Measurements from ENCODE around the gene NT5C1A. TPM values are rescaled to one million over a fixed set of nuclear protein-coding genes. Genes with fewer than 3 reads are reported as not detected.

NT5C1A gene
- total RNA-seq, 2 experiments from 2014 or later, result 1.1 to 1.3 TPM

DNA sequence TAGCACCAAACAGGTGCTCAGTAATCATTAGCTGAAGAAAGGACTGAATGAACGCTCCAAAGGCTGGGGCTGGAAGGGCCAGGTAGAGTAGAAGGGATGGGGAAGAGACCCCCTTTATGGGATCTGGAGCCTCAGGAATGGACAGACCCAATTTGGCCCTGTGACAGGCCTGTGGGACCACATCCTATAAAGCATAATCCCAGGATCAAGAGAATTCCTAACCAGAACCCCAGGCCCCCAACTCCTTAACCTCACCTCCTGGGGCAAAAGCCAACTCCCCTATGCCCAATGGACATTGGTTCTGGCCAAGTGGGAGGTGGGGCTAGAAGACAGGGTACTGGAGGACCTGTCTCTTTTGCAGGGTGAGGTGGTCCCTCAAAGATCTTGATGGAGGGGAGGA is 10.1 kb upstream of the NT5C1A start:
- intact Hi-C loops (cut with DNase I, micrococcal nuclease), result loop anchor here in 1 of 2 experiments (5.0 kb wide), 1 partner anchor 1125 kb away; no protein-coding TSS in a partner anchor
- no peak overlapping the region for H3K27ac ChIP-seq (ENCODE audit: low read depth in 1 of 2, low read length in 2 of 2)
- Mint-ChIP-seq H3K36me3 (ENCODE audit: low read depth) (peaks cover 12% of the 10 kb centered on the region), H3K4me3 (no peak overlapping the region), H3K27me3 (peaks cover 21% of the 10 kb centered on the region), H3K27ac (no peak overlapping the region), H3K4me1 (ENCODE audit: low read depth) (peaks cover 36% of the 10 kb centered on the region), H3K9me3 (no peaks in the 10 kb centered on the region)
- peaks cover 32% of the 10 kb centered on the region for H3K4me1 ChIP-seq (ENCODE audit: insufficient read depth, low read length)
- H3K4me3 ChIP-seq (ENCODE audit: low read length), result no peak overlapping the region
- ATAC-seq (ENCODE audit: poor library complexity) (no peak), DNase-seq (no peak)
- ChIA-PET POLR2A (interaction anchor here (0.9 to 2.9 kb wide), 5 partner anchors 8 to 57 kb away, joined by 3 to 19 read pairs (median 9); partner anchors contain the start of genes HPCAL4, NT5C1A and PPIE), CTCF (interaction anchor here (1.1 kb wide), 1 partner anchor 24 kb away, joined by 4 read pairs; no protein-coding TSS in a partner anchor)
- no peaks in the 10 kb centered on the region for H3K36me3 ChIP-seq (ENCODE audit: insufficient read depth, low read length)
- H3K9me3 ChIP-seq (ENCODE audit: control insufficient read depth in 1 of 2, insufficient read depth in 1 of 2, low read length in 2 of 2), result peaks cover 0 to 6% of the 10 kb centered on the region in 2 experiments
- no peaks in the 10 kb centered on the region for H3K27me3 ChIP-seq (ENCODE audit: control insufficient read depth in 1 of 2, insufficient read depth in 2 of 2, low read length in 2 of 2)
- TF ChIP-seq, protein P1, sequence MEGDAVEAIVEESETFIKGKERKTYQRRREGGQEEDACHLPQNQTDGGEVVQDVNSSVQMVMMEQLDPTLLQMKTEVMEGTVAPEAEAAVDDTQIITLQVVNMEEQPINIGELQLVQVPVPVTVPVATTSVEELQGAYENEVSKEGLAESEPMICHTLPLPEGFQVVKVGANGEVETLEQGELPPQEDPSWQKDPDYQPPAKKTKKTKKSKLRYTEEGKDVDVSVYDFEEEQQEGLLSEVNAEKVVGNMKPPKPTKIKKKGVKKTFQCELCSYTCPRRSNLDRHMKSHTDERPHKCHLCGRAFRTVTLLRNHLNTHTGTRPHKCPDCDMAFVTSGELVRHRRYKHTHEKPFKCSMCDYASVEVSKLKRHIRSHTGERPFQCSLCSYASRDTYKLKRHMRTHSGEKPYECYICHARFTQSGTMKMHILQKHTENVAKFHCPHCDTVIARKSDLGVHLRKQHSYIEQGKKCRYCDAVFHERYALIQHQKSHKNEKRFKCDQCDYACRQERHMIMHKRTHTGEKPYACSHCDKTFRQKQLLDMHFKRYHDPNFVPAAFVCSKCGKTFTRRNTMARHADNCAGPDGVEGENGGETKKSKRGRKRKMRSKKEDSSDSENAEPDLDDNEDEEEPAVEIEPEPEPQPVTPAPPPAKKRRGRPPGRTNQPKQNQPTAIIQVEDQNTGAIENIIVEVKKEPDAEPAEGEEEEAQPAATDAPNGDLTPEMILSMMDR (IDR thresholded peaks at IDR 0.05), result no peak

DNA sequence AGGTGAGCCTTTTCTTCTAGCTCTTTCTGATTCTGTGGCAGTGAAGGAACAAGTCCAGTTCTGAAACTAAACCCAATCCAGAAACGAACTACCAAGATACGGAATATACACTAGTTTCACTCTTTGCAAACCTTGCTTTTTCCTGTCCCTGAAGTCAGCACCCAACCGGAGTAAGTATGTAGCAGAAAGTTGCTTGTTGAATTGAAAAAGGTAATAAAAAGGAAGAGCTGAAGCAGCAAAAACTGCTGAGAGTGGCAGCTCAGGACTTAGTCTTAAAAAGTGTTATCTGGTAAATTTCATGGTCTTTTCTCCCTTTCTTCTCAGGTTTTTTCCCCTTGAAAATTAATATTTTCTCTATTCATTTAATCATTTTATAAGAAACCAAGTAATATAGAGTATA is 9.4 kb upstream of the NT5C1A start:
- ATAC-seq (ENCODE audit: poor library complexity), result peak; percentile 18
- peaks cover 0 to 2% of the 10 kb centered on the region in 2 experiments for H3K27me3 ChIP-seq (ENCODE audit: control insufficient read depth in 1 of 2, insufficient read depth in 2 of 2, low read length in 2 of 2)
- DNase-seq, result peak in 1 of 14 experiments; percentile 33
- Mint-ChIP-seq H3K27me3 (peaks cover 18% of the 10 kb centered on the region), H3K4me1 (ENCODE audit: low read depth) (peaks cover 36% of the 10 kb centered on the region), H3K36me3 (ENCODE audit: low read depth) (peaks cover 12% of the 10 kb centered on the region), H3K27ac (peak overlapping the region; percentile 81), H3K9me3 (no peaks in the 10 kb centered on the region), H3K4me3 (peak overlapping the region; percentile 70)
- ChIA-PET CTCF (interaction anchor here (0.8 to 1.1 kb wide), 2 partner anchors 10 to 23 kb away, joined by 4 read pairs; partner anchors contain the start of gene HPCAL4), POLR2A (interaction anchor here (0.9 to 2.9 kb wide), 5 partner anchors 8 to 58 kb away, joined by 3 to 19 read pairs (median 9); partner anchors contain the start of genes HPCAL4, NT5C1A and PPIE)
- H3K27ac ChIP-seq (ENCODE audit: low read depth in 1 of 2, low read length in 2 of 2), result no peak overlapping the region
- H3K36me3 ChIP-seq (ENCODE audit: insufficient read depth, low read length), result no peaks in the 10 kb centered on the region
- peaks cover 0 to 6% of the 10 kb centered on the region in 2 experiments for H3K9me3 ChIP-seq (ENCODE audit: control insufficient read depth in 1 of 2, insufficient read depth in 1 of 2, low read length in 2 of 2)
- intact Hi-C loops (cut with DNase I, micrococcal nuclease), result loop anchor here in 1 of 2 experiments (5.0 kb wide), 1 partner anchor 1124 kb away; no protein-coding TSS in a partner anchor
- TF ChIP-seq, protein P1 (IDR thresholded peaks at IDR 0.05), result no peak
- peaks cover 32% of the 10 kb centered on the region for H3K4me1 ChIP-seq (ENCODE audit: insufficient read depth, low read length)
- peak overlapping the region; percentile 8 for H3K4me3 ChIP-seq (ENCODE audit: low read length)

DNA sequence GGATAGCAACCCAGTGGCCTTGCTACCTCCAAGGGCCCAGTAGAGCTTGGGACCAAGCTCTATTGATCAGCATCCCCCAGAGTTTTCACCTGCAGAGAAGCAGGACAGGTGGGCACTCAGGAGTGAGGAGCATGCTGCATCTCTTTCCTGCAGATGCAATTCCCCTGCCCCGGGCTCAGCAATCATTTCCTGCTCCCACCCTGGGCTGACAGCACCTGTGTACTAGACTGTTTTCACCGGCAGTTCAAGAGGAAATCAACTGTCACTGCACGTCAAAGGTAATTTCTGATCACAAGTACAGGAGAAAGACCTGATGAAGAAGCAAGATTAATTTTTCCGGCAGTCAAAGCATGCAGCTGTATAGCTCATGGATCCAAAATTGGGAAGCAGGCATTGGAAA is 8.8 kb upstream of the NT5C1A start:
- Mint-ChIP-seq H3K27me3 (peaks cover 16% of the 10 kb centered on the region), H3K4me1 (ENCODE audit: low read depth) (peaks cover 36% of the 10 kb centered on the region), H3K36me3 (ENCODE audit: low read depth) (peaks cover 12% of the 10 kb centered on the region), H3K9me3 (no peaks in the 10 kb centered on the region), H3K4me3 (peak overlapping the region; percentile 70), H3K27ac (peak overlapping the region; percentile 81)
- Histone ChIP-seq H3K27me3 (ENCODE audit: control insufficient read depth in 1 of 2, insufficient read depth in 2 of 2, low read length in 2 of 2) (peaks cover 0 to 2% of the 10 kb centered on the region in 2 experiments), H3K9me3 (ENCODE audit: control insufficient read depth in 1 of 2, insufficient read depth in 1 of 2, low read length in 2 of 2) (peaks cover 0 to 6% of the 10 kb centered on the region in 2 experiments), H3K36me3 (ENCODE audit: insufficient read depth, low read length) (no peaks in the 10 kb centered on the region), H3K27ac (ENCODE audit: low read depth in 1 of 2, low read length in 2 of 2) (no peak overlapping the region), H3K4me1 (ENCODE audit: insufficient read depth, low read length) (peaks cover 32% of the 10 kb centered on the region), H3K4me3 (ENCODE audit: low read length) (peak overlapping the region; percentile 8)
- ChIA-PET CTCF (interaction anchor here (0.8 to 1.3 kb wide), 2 partner anchors 11 to 74 kb away, joined by 3 to 4 read pairs; partner anchors contain the start of gene HPCAL4), POLR2A (interaction anchor here (0.9 to 2.9 kb wide), 5 partner anchors 9 to 59 kb away, joined by 3 to 19 read pairs (median 9); partner anchors contain the start of genes HPCAL4, NT5C1A and PPIE)
- ATAC-seq (ENCODE audit: poor library complexity) (peak; percentile 60), DNase-seq (peak in 6 of 14 experiments; percentile 10 to 60 (median 32))
- intact Hi-C loops (cut with DNase I, micrococcal nuclease), result loop anchor here in 1 of 2 experiments (5.0 kb wide), 1 partner anchor 1123 kb away; no protein-coding TSS in a partner anchor
- TF ChIP-seq, protein P1 (IDR thresholded peaks at IDR 0.05), result no peak
